GM12878 (cell line): ENCODE results near the gene SAMD9. TPM values are rescaled to one million over a fixed set of nuclear protein-coding genes. Genes with fewer than 3 reads are reported as not detected.

Source experiments
- ATAC-seq: fragments of 200-7000 bp; cut with Tn5 transposase; 3 replicates; pipeline ENCODE4 v1.9.1; 2020; ENCODE audit warnings: mild to moderate bottlenecking, moderate library complexity
- BruUV-seq: library from RNA; stranded (reverse); fragments of 400-500 nt; replicated peaks from 2 replicates; lab custom pipeline; 2021; lab: Mats Ljungman, UMichigan
- CTCF ChIA-PET: fragments of 300-600 bp; sonication (Branson Sonifier 250); formaldehyde crosslinking; extraction: SDS; loops from one replicate; lab custom pipeline; 2021; ENCODE audit warnings: inconsistent platforms; lab: Yijun Ruan, JAX
- POLR2A ChIA-PET: fragments of 350-600 bp; formaldehyde crosslinking; extraction: SDS; loops from one replicate; lab custom pipeline; 2021; ENCODE audit warnings: inconsistent platforms; lab: Charles Lee
- RAD21 ChIA-PET: fragments of 300-600 bp; sonication (Branson Sonifier 250); formaldehyde crosslinking; loops from one replicate; lab custom pipeline; 2023; ENCODE audit warnings: antibody characterized with exemption; ENCODE audit not compliant: unreplicated experiment; lab: Charles Lee
- SMC1A ChIA-PET: fragments of 300-600 bp; sonication (Branson Sonifier 250); formaldehyde crosslinking; loops from one replicate; lab custom pipeline; 2023; ENCODE audit not compliant: unreplicated experiment, uncharacterized antibody; lab: Charles Lee
- DNase-seq: peaks from one replicate; pipeline ENCODE4 v3.0.0-alpha.2; 2011; ENCODE audit warnings: low read depth, low spot score
- FAIRE-seq: peaks from 3 replicates; lab custom pipeline; 2011; peaks lifted over from hg19 to GRCh38; lab: Jason Lieb, UNC
- H2AFZ ChIP-seq: 2 replicates; pipeline ENCODE4 v1.6.0; 2011; ENCODE audit warnings: low read depth, low read length, control low read depth; ENCODE audit not compliant: control insufficient read depth
- H3K27ac ChIP-seq: 2 replicates; pipeline ENCODE4 v1.5.1; 2011; ENCODE audit warnings: control low read depth; ENCODE audit not compliant: control insufficient read depth, insufficient read depth
- H3K27me3 ChIP-seq, 2 experiments: replicated peaks in 1 of 2; 2 replicates each; pipeline versions ENCODE4 v1.6.0 to v1.6.1; 2011; ENCODE audit warnings: low read length in 1 of 2; ENCODE audit not compliant: control insufficient read depth in 2 of 2, insufficient read depth in 2 of 2
- H3K36me3 ChIP-seq, 2 experiments: 2 replicates each; pipeline ENCODE4 v1.5.1; 2011; ENCODE audit warnings: low read length in 1 of 2; ENCODE audit not compliant: control insufficient read depth in 2 of 2, insufficient read depth in 2 of 2
- H3K4me1 ChIP-seq: 2 replicates; pipeline ENCODE4 v1.6.1; 2011; ENCODE audit warnings: mild to moderate bottlenecking, low read length, moderate library complexity, mixed read lengths; ENCODE audit not compliant: control insufficient read depth, insufficient read depth
- H3K4me2 ChIP-seq: 2 replicates; pipeline ENCODE4 v1.6.0; 2011; ENCODE audit warnings: control low read depth; ENCODE audit not compliant: control insufficient read depth, insufficient read depth
- H3K4me3 ChIP-seq: fragments of 200-600 bp; sonication (generic); 2 replicates; pipeline ENCODE4 v1.5.1; 2016
- H3K79me2 ChIP-seq: 2 replicates; pipeline ENCODE4 v1.6.0; 2011; ENCODE audit warnings: low read length; ENCODE audit not compliant: control insufficient read depth, insufficient read depth
- H3K9ac ChIP-seq: 2 replicates; pipeline ENCODE4 v1.8.0; 2011; ENCODE audit warnings: low read length, control low read depth, mixed read lengths; ENCODE audit not compliant: control insufficient read depth, insufficient read depth
- H3K9me3 ChIP-seq: replicated peaks from 3 replicates; pipeline ENCODE4 v1.5.1; 2011; ENCODE audit warnings: mild to moderate bottlenecking, low read length; ENCODE audit not compliant: control insufficient read depth, insufficient read depth
- H4K20me1 ChIP-seq: 2 replicates; pipeline ENCODE4 v1.6.0; 2011; ENCODE audit not compliant: control insufficient read depth, insufficient read depth
- ATF7 ChIP-seq: fragments of 450-650 bp; IDR thresholded peaks from 2 replicates; pipeline ENCODE4 v1.6.1; 2016; ENCODE audit warnings: low read depth, mild to moderate bottlenecking
- BACH1 ChIP-seq: fragments of 450-650 bp; IDR thresholded peaks from 2 replicates; pipeline ENCODE4 v1.6.1; 2017; ENCODE audit warnings: mild to moderate bottlenecking, borderline replicate concordance
- BCL3 ChIP-seq: IDR thresholded peaks from 2 replicates; pipeline ENCODE4 v1.6.1; 2011; ENCODE audit warnings: borderline replicate concordance, low read depth, mild to moderate bottlenecking, moderate library complexity, low read length; ENCODE audit not compliant: insufficient read depth, poor library complexity, severe bottlenecking
- BHLHE40 ChIP-seq, 2 experiments: fragments of 450-650 bp in 1 of 2; IDR thresholded peaks; 2 replicates each; pipeline ENCODE4 v1.6.1; 2011 to 2017; ENCODE audit warnings: low read depth in 2 of 2, borderline replicate concordance in 1 of 2, improper control_type of control experiment in 1 of 2, low read length in 1 of 2, mild to moderate bottlenecking in 1 of 2
- MEF2B ChIP-seq: fragments of 450-650 bp; IDR thresholded peaks from 2 replicates; pipeline ENCODE4 v1.6.1; 2018; ENCODE audit warnings: mild to moderate bottlenecking, moderate library complexity; ENCODE audit not compliant: partially characterized antibody, poor library complexity, severe bottlenecking
- MTA2 ChIP-seq: fragments of 450-650 bp; IDR thresholded peaks from 2 replicates; pipeline ENCODE4 v1.6.1; 2016; ENCODE audit warnings: low read depth, mild to moderate bottlenecking, moderate library complexity
- NBN ChIP-seq: fragments of 450-650 bp; IDR thresholded peaks from 2 replicates; pipeline ENCODE4 v1.6.1; 2016
- RELA ChIP-seq: fragments of 450-650 bp; IDR thresholded peaks from 2 replicates; pipeline ENCODE4 v1.8.0; 2014; ENCODE audit warnings: borderline replicate concordance; ENCODE audit not compliant: partially characterized antibody
- SMAD1 ChIP-seq: fragments of 450-650 bp; IDR thresholded peaks from 2 replicates; pipeline ENCODE4 v1.6.1; 2018; ENCODE audit warnings: mild to moderate bottlenecking, low read depth; ENCODE audit not compliant: partially characterized antibody
- SPI1 ChIP-seq: IDR thresholded peaks from 2 replicates; pipeline ENCODE4 v1.6.1; 2011; ENCODE audit warnings: low read depth, mild to moderate bottlenecking, low read length, moderate library complexity, borderline replicate concordance; ENCODE audit not compliant: insufficient read depth
- TARDBP ChIP-seq: IDR thresholded peaks from 2 replicates; pipeline ENCODE4 v1.6.1; 2016; ENCODE audit warnings: borderline replicate concordance
- ZBED1 ChIP-seq: IDR thresholded peaks from 2 replicates; pipeline ENCODE4 v1.6.1; 2016; ENCODE audit warnings: borderline replicate concordance
- ZNF274 ChIP-seq: IDR thresholded peaks from one replicate; pipeline ENCODE4 v1.8.0; 2011; ENCODE audit not compliant: insufficient read length, insufficient read depth
- ZSCAN29 ChIP-seq: fragments of 450-650 bp; IDR thresholded peaks from 2 replicates; pipeline ENCODE4 v1.6.1; 2017; ENCODE audit warnings: mild to moderate bottlenecking, moderate library complexity
- ZZZ3 ChIP-seq: IDR thresholded peaks from 2 replicates; pipeline ENCODE4 v1.6.1; 2011; ENCODE audit warnings: low read depth; ENCODE audit not compliant: control insufficient read depth, insufficient read length
- WGBS: methylation state at CpG from one replicate; pipeline ENCODE4 v1.1.6; 2016; ENCODE audit warnings: low lambda C conversion rate; ENCODE audit not compliant: insufficient replicate concordance, insufficient coverage; ENCODE audit errors: missing lambda C conversion rate; 5-methylcytosine and 5-hydroxymethylcytosine counted together
- in situ Hi-C: fragments of 300-500 bp; cut with MboI; formaldehyde crosslinking; loops from 9 replicates; pipeline ENCODE4 v1.14.3; 2018; ENCODE audit warnings: mixed read lengths
- intact Hi-C: fragments of 100-400 bp; cut with micrococcal nuclease; formaldehyde crosslinking; loops from one replicate; pipeline ENCODE4 v1.14.2; 2022; ENCODE audit not compliant: unreplicated experiment
- polyA plus RNA-seq, 11 experiments: library from polyadenylated mRNA; depleted of rRNA in 4 of 11; unstranded in 6 of 11; stranded (reverse) in 5 of 11; fragments of >200 nt; fragmentation: Nextera tagmentation in 4 of 11; fragmentation: Illumina TruSeq in 1 of 11; extraction: Ambion mirVana in 4 of 11; extraction: Trizol in 1 of 11; gene quantifications; 1 replicate in 1 of 11; 2 replicates in 10 of 11; pipeline versions ENCODE4 v1.2.1 to v1.2.3, GENCODE V29; 2011 to 2016; ENCODE audit warnings: inconsistent platforms in 2 of 11, missing spikeins in 2 of 11, low read depth in 1 of 11
- total RNA-seq, 4 experiments: library from RNA; depleted of rRNA in 3 of 4; stranded (reverse); fragments of >200 nt in 3 of 4; fragmentation: Illumina TruSeq in 1 of 4; extraction: Trizol in 1 of 4; gene quantifications; 2 replicates each; pipeline versions ENCODE4 v1.2.1 to v1.2.3, GENCODE V29; 2013 to 2021
- TF ChIP-seq, protein P1 (sequence below): fragments of 450-650 bp; IDR thresholded peaks from 2 replicates; pipeline ENCODE4 v1.6.1; 2017; ENCODE audit warnings: low read depth, mild to moderate bottlenecking, moderate library complexity

Gene SAMD9
- total and polyA plus RNA-seq, 10 of the 15 experiments (the other 5 are each of a cell fraction or from before 2014, with no cell fraction given), result 6.4 to 37.1 (median 15.1) TPM

- no peak for TF ChIP-seq ZSCAN29
- no peak for TF ChIP-seq SMAD1
- no peak for TF ChIP-seq TARDBP
- peak; percentile 91 for TF ChIP-seq MEF2B
- 0 out of 2 replicates have a peak, but pooled peaks have one; percentile 27 for TF ChIP-seq SPI1
- 0 out of 2 replicates have a peak, but pooled peaks have one; percentile 25 for TF ChIP-seq NBN
- no peak for TF ChIP-seq BACH1
- TF ChIP-seq ZZZ3, result no peak
- no peak for TF ChIP-seq BCL3
Observed at GRCh38 chr7:93117852-93118530, at the start of gene SAMD9 (continued).

DNA sequence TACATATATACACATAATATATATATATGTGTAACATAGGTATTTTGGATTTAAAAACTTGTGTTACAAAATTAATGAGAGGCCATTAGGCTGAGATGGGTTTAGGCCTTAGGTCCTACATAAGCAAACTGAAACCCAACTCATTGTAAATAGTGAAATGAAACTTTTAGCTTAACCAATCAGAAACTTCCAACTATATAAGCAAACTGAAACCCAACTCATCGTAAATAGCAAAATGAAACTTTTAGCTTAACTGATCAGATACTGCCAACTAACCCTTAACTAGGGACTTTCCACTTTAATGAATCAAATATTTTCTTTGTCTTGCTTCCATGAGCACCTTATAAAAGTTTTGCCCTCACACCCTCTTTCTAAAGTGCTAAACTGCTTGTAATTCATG lies 47.7 kb upstream of the SAMD9 start:
- ChIA-PET POLR2A (interaction anchor here (1.2 to 1.7 kb wide), 5 partner anchors 12 to 48 kb away, joined by 3 to 6 read pairs (median 5); no protein-coding TSS in a partner anchor), RAD21 (interaction anchor here (0.6 to 1.5 kb wide), 5 partner anchors 13 to 70 kb away, joined by 3 to 9 read pairs (median 3); partner anchors contain the start of genes SAMD9 and SAMD9L), SMC1A (interaction anchor here (1.0 to 2.6 kb wide), 8 partner anchors 8 to 63 kb away, joined by 4 to 18 read pairs (median 6); partner anchors contain the start of gene SAMD9), CTCF (interaction anchor here (1.2 to 2.1 kb wide), 3 partner anchors 11 to 63 kb away, joined by 3 to 7 read pairs (median 5); no protein-coding TSS in a partner anchor)
- in situ Hi-C loops, result no loop called here
- H3K27ac ChIP-seq, result peak overlapping the region; percentile 80; the same call in 1 of the 2 replicates
- H3K4me3 ChIP-seq, result 0 out of 2 replicates have a peak overlapping the region, but pooled peaks have one; percentile 33
- H3K27me3 ChIP-seq, result no peaks in the 10 kb centered on the region
- peaks cover 16% of the 10 kb centered on the region for H3K9me3 ChIP-seq
- peaks cover 2% of the 10 kb centered on the region; the same call in 1 of the 2 replicates for H3K4me1 ChIP-seq
- H3K4me2 ChIP-seq, result peak overlapping the region; percentile 30; the same call in 1 of the 2 replicates
- no peaks in the 10 kb centered on the region for H3K36me3 ChIP-seq
- intact Hi-C loops, result loop anchor here (1.0 kb wide), 1 partner anchor 17 kb away; the partner anchor contains the start of gene SAMD9L
- no TSS peak for BruUV-seq
- WGBS, result 0% methylated on average over 1 of the region's 1 CpG
- DNase-seq, result peak; percentile 77
- no peaks in the 10 kb centered on the region for H3K79me2 ChIP-seq
- H2AFZ ChIP-seq, result peak overlapping the region; percentile 16
- peak; percentile 99 for ATAC-seq
- peak; percentile 73 for FAIRE-seq
- no peaks in the 10 kb centered on the region for H4K20me1 ChIP-seq
- no peak overlapping the region for H3K9ac ChIP-seq
- TF ChIP-seq MEF2B (peak; percentile 38), ATF7 (peak; percentile 42; the same call in 1 of the 2 replicates), MTA2 (peak; percentile 92), BHLHE40 (IDR thresholded peaks at IDR 0.05; ENCODE audit: borderline replicate concordance in 1 of 2, low read depth in 2 of 2, low read length in 1 of 2) (no peak), NBN (0 out of 2 replicates have a peak, but pooled peaks have one; percentile 29), RELA (peak; percentile 49), ZNF274 (no peak), ZBED1 (no peak), SPI1 (0 out of 2 replicates have a peak, but pooled peaks have one; percentile 23)
- TF ChIP-seq, protein P1, sequence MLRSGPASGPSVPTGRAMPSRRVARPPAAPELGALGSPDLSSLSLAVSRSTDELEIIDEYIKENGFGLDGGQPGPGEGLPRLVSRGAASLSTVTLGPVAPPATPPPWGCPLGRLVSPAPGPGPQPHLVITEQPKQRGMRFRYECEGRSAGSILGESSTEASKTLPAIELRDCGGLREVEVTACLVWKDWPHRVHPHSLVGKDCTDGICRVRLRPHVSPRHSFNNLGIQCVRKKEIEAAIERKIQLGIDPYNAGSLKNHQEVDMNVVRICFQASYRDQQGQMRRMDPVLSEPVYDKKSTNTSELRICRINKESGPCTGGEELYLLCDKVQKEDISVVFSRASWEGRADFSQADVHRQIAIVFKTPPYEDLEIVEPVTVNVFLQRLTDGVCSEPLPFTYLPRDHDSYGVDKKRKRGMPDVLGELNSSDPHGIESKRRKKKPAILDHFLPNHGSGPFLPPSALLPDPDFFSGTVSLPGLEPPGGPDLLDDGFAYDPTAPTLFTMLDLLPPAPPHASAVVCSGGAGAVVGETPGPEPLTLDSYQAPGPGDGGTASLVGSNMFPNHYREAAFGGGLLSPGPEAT, result peak; percentile 91
